K562 (cell line): ENCODE data around the gene TTC38. TPM values are rescaled to one million over a fixed set of nuclear protein-coding genes. Genes with fewer than 3 reads are reported as not detected.

Experiments used
- CBFA2T3 ChIP-seq: fragments of 450-650 bp; IDR thresholded peaks from 2 replicates; pipeline ENCODE4 v1.6.1; 2017
- CCNT2 ChIP-seq: IDR thresholded peaks from 2 replicates; pipeline ENCODE4 v1.6.1; 2011; ENCODE audit warnings: borderline replicate concordance, low read depth, mild to moderate bottlenecking, moderate library complexity, mixed read lengths, low read length; ENCODE audit not compliant: insufficient read length; ENCODE audit errors: extremely low read depth
- CREB3L1 ChIP-seq: fragments of 450-650 bp; IDR thresholded peaks from 2 replicates; pipeline ENCODE4 v1.6.1; 2014; ENCODE audit warnings: low read depth, mild to moderate bottlenecking, moderate library complexity, borderline replicate concordance
- ELF1 ChIP-seq: fragments of 200-800 bp; sonication (Bioruptor generic); IDR thresholded peaks from 2 replicates; pipeline ENCODE4 v1.6.1; 2016; ENCODE audit warnings: missing genetic modification characterization, missing compliant biosample characterization
- FIP1L1 ChIP-seq: fragments of 200-400 bp; formaldehyde crosslinking; IDR thresholded peaks from 2 replicates; pipeline ENCODE4 v1.6.1; 2018; ENCODE audit warnings: mild to moderate bottlenecking, low read depth, low read length; ENCODE audit not compliant: poor library complexity, severe bottlenecking
- GABPB1 ChIP-seq: sonication (generic); formaldehyde crosslinking; IDR thresholded peaks from 2 replicates; pipeline ENCODE4 v1.8.0; 2022; ENCODE audit warnings: mild to moderate bottlenecking, missing genetic modification reagents
- HNRNPLL ChIP-seq: fragments of 200-400 bp; formaldehyde crosslinking; IDR thresholded peaks from 2 replicates; pipeline ENCODE4 v1.6.1; 2017; ENCODE audit warnings: low read length, low read depth, mild to moderate bottlenecking; ENCODE audit not compliant: poor library complexity, severe bottlenecking
- MBD2 ChIP-seq: sonication (generic); IDR thresholded peaks from 2 replicates; pipeline ENCODE4 v1.6.1; 2016; ENCODE audit warnings: low read depth, borderline replicate concordance
- MGA ChIP-seq: fragments of 450-650 bp; IDR thresholded peaks from 2 replicates; pipeline ENCODE4 v1.6.1; 2016; ENCODE audit warnings: mild to moderate bottlenecking, moderate library complexity
- MTA1 ChIP-seq: fragments of 450-650 bp; IDR thresholded peaks from 2 replicates; pipeline ENCODE4 v1.6.1; 2017; ENCODE audit warnings: borderline replicate concordance
- MTA3 ChIP-seq: fragments of 450-650 bp; formaldehyde crosslinking; IDR thresholded peaks from 2 replicates; pipeline ENCODE4 v1.6.1; 2017; ENCODE audit warnings: mild to moderate bottlenecking, borderline replicate concordance
- NELFE ChIP-seq: IDR thresholded peaks from 2 replicates; pipeline ENCODE4 v1.6.1; 2011; ENCODE audit warnings: mild to moderate bottlenecking; ENCODE audit not compliant: insufficient read depth, insufficient read length
- RBBP5 ChIP-seq: fragments of 200-600 bp; sonication (generic); IDR thresholded peaks from 2 replicates; pipeline ENCODE4 v1.6.1; 2012; ENCODE audit warnings: borderline replicate concordance, mild to moderate bottlenecking, low read length, control low read depth, inconsistent platforms; ENCODE audit not compliant: insufficient read depth, poor library complexity, severe bottlenecking
- TAL1 ChIP-seq: fragments of 450-650 bp; IDR thresholded peaks from 2 replicates; pipeline ENCODE4 v1.6.1; 2016; ENCODE audit warnings: mild to moderate bottlenecking
- ZNF174 ChIP-seq: fragments of 250-450 bp; sonication (Bioruptor Pico); IDR thresholded peaks from 2 replicates; pipeline ENCODE4 v1.4.0; 2020; ENCODE audit warnings: mild to moderate bottlenecking
- polyA plus RNA-seq, 8 experiments: library from polyadenylated mRNA; depleted of rRNA in 4 of 8; stranded (reverse) in 5 of 8; unstranded in 3 of 8; fragments of >200 nt; fragmentation: Nextera tagmentation in 2 of 8; fragmentation: Illumina TruSeq in 1 of 8; extraction: Ambion mirVana in 2 of 8; extraction: Trizol in 1 of 8; gene quantifications; 2 replicates each; pipeline versions ENCODE4 v1.2.1 to v1.2.3, GENCODE V29; 2011 to 2014; ENCODE audit warnings: inconsistent platforms in 1 of 8, missing spikeins in 1 of 8
- total RNA-seq, 7 experiments: library from RNA; depleted of rRNA in 6 of 7; stranded (reverse); fragments of >200 nt in 6 of 7; fragmentation: Illumina TruSeq in 2 of 7; extraction: Trizol in 2 of 7; gene quantifications; 2 replicates each; pipeline versions ENCODE4 v1.2.1 to v1.2.3, GENCODE V29; 2011 to 2021; ENCODE audit warnings: low replicate concordance in 1 of 7

The TTC38 gene
- total and polyA plus RNA-seq, 9 of the 15 experiments (the other 6 are each of a cell fraction or from before 2014, with no cell fraction given) = 0.84 to 28.4 (median 18.1) TPM

GRCh38 chr22:46250035-46250782 is 17.6 kb upstream of the TTC38 start, which contains the start of gene CDPF1 (continued):
- peak; percentile 85 for TF ChIP-seq MGA
- peak; percentile 55; the same call in 1 of the 2 replicates for TF ChIP-seq MBD2
- peak; percentile 28 for TF ChIP-seq FIP1L1
- TF ChIP-seq NELFE = no peak
- peak; percentile 69 for TF ChIP-seq GABPB1 (CRISPR knock-in tag)
- TF ChIP-seq RBBP5 = peak; percentile 69
- TF ChIP-seq MTA1 = no peak
- TF ChIP-seq CBFA2T3 = no peak
- peak; percentile 79; the same call in 1 of the 2 replicates for TF ChIP-seq MTA3
- peak; percentile 38 for TF ChIP-seq CCNT2
- peak; percentile 40 for TF ChIP-seq HNRNPLL
- TF ChIP-seq CREB3L1 = peak; percentile 43; the same call in 1 of the 2 replicates
- TF ChIP-seq ZNF174 (CRISPR knock-in tag) = no peak
- TF ChIP-seq ELF1 = peak; percentile 42; the same call in 1 of the 2 replicates
- no peak for TF ChIP-seq TAL1
